Left ventricle myocardium inferior (tissue), 1 donor: ENCODE data around the gene SLC23A2. TPM values are rescaled to one million over a fixed set of nuclear protein-coding genes. Genes with fewer than 3 reads are reported as not detected.

Experiments used
- DNase-seq: peaks from one replicate; pipeline ENCODE4 v3.0.0-alpha.2; 2020
- H3K27ac ChIP-seq: fragments of 200-600 bp; replicated peaks from 2 replicates; pipeline ENCODE4 v1.8.0; 2021
- H3K27me3 ChIP-seq: fragments of 200-600 bp; 2 replicates; pipeline ENCODE4 v1.8.0; 2021; ENCODE audit warnings: low read depth
- H3K36me3 ChIP-seq: fragments of 200-600 bp; 2 replicates; pipeline ENCODE4 v1.8.0; 2021
- H3K4me1 ChIP-seq: fragments of 200-600 bp; 2 replicates; pipeline ENCODE4 v1.8.0; 2021
- H3K4me3 ChIP-seq: fragments of 200-600 bp; 2 replicates; pipeline ENCODE4 v1.8.0; 2021; ENCODE audit warnings: mild to moderate bottlenecking, moderate library complexity
- H3K9me3 ChIP-seq: fragments of 200-600 bp; replicated peaks from 2 replicates; pipeline ENCODE4 v1.8.0; 2021
- CTCF ChIP-seq: fragments of 200-600 bp; IDR thresholded peaks from 2 replicates; pipeline ENCODE4 v1.8.0; 2021; ENCODE audit warnings: antibody characterized with exemption, mild to moderate bottlenecking, borderline replicate concordance
- intact Hi-C: fragments of 100-400 bp; cut with micrococcal nuclease; formaldehyde crosslinking; loops from one replicate; pipeline ENCODE4 v1.11.0; 2022
- total RNA-seq: library from RNA; stranded (reverse); fragmentation: NEBNext Ultra II Directional; extraction: Animal tissue kit (Norgen Biotek cat#: 25700); gene quantifications from one replicate; pipeline ENCODE4 v1.2.1, GENCODE V29; 2021
- donor health status: DM: no; HTN: yes; CAD: no; lungs with severe emphysema.

Gene SLC23A2
- total RNA-seq, 1 donor from 2014 or later, result 6.3 TPM

- Histone ChIP-seq H3K27me3 (no peaks in the 10 kb centered on the region), H3K36me3 (no peaks in the 10 kb centered on the region), H3K27ac (no peak overlapping the region), H3K9me3 (no peaks in the 10 kb centered on the region), H3K4me1 (peaks cover 22% of the 10 kb centered on the region), H3K4me3 (no peak overlapping the region)
- intact Hi-C loops, result no loop called here
- no peak for TF ChIP-seq CTCF
- DNase-seq, result no peak
Measured at GRCh38 chr20:4920131-4920530, 81.2 kb downstream of the SLC23A2 start.

- intact Hi-C loops, result no loop called here
- Histone ChIP-seq H3K4me1 (peaks cover 22% of the 10 kb centered on the region), H3K27me3 (no peaks in the 10 kb centered on the region), H3K9me3 (no peaks in the 10 kb centered on the region), H3K4me3 (no peak overlapping the region), H3K36me3 (no peaks in the 10 kb centered on the region), H3K27ac (no peak overlapping the region)
- TF ChIP-seq CTCF, result no peak
- no peak for DNase-seq
Measured at GRCh38 chr20:4919047-4919704, 82.1 kb downstream of the SLC23A2 start.

DNA sequence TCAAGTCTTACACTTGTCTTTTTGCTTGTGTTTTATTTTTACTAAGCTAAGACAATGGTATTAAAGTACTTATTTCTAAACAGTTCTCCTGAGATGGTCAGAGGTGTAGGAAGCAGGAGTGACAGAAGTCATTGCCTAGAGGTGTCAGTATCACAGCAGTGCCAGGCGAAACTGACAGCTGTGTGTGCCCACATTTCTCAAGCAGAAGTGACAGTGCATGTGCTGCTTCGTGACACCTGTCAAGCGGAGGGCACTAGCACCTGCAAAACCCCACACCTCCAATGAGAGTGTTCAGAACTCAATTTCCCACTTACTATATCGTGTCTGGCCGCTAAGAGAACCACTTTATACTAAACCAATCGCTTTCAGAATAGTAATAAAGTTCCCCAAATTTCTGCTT is 82.8 kb downstream of the SLC23A2 start:
- Histone ChIP-seq H3K36me3 (no peaks in the 10 kb centered on the region), H3K27ac (no peak overlapping the region), H3K4me3 (no peak overlapping the region), H3K27me3 (no peaks in the 10 kb centered on the region), H3K4me1 (peaks cover 22% of the 10 kb centered on the region), H3K9me3 (no peaks in the 10 kb centered on the region)
- intact Hi-C loops, result no loop called here
- TF ChIP-seq CTCF, result no peak
- DNase-seq, result no peak

- intact Hi-C loops, result no loop called here
- H3K27ac ChIP-seq, result no peak overlapping the region
- no peaks in the 10 kb centered on the region for H3K36me3 ChIP-seq
- no peaks in the 10 kb centered on the region for H3K27me3 ChIP-seq
- no peaks in the 10 kb centered on the region for H3K9me3 ChIP-seq
- H3K4me3 ChIP-seq, result no peak overlapping the region
- no peak for TF ChIP-seq CTCF
- peaks cover 22% of the 10 kb centered on the region for H3K4me1 ChIP-seq
- no peak for DNase-seq
Measured at GRCh38 chr20:4916971-4917881, 84.1 kb downstream of the SLC23A2 start.

- no peak for TF ChIP-seq CTCF
Measured at GRCh38 chr20:4913147-4913546, 88.2 kb downstream of the SLC23A2 start.

More at GRCh38 chr20:4913147-4913546, 88.2 kb downstream of the SLC23A2 start:
- no peak for DNase-seq
- no peaks in the 10 kb centered on the region for H3K36me3 ChIP-seq
- no peaks in the 10 kb centered on the region for H3K9me3 ChIP-seq
- no peak overlapping the region for H3K27ac ChIP-seq
- peaks cover 17% of the 10 kb centered on the region for H3K4me1 ChIP-seq
- H3K27me3 ChIP-seq, result no peaks in the 10 kb centered on the region
- intact Hi-C loops, result no loop called here
- H3K4me3 ChIP-seq, result no peak overlapping the region
